Mammary epithelial cell (primary cell): Measurements from ENCODE around the gene MTSS2.

Experiments
- EZH2 ChIP-seq: IDR thresholded peaks from 2 replicates; pipeline ENCODE4 v1.6.1; 2012; ENCODE audit warnings: low read length, inconsistent platforms, borderline replicate concordance
- TF ChIP-seq, protein P1 (sequence below), 2 donors: IDR thresholded peaks in 1 of 2; conservative IDR thresholded peaks in 1 of 2; 2 replicates each; pipeline ENCODE4 v1.5.1; 2011 to 2012; ENCODE audit warnings: inconsistent platforms in 2 of 2, low read length in 2 of 2, mild to moderate bottlenecking in 2 of 2, control low read depth in 1 of 2, low read depth in 1 of 2; ENCODE audit not compliant: insufficient read depth in 1 of 2; ENCODE audit errors: extremely low read depth in 1 of 2

- TF ChIP-seq, protein P1, sequence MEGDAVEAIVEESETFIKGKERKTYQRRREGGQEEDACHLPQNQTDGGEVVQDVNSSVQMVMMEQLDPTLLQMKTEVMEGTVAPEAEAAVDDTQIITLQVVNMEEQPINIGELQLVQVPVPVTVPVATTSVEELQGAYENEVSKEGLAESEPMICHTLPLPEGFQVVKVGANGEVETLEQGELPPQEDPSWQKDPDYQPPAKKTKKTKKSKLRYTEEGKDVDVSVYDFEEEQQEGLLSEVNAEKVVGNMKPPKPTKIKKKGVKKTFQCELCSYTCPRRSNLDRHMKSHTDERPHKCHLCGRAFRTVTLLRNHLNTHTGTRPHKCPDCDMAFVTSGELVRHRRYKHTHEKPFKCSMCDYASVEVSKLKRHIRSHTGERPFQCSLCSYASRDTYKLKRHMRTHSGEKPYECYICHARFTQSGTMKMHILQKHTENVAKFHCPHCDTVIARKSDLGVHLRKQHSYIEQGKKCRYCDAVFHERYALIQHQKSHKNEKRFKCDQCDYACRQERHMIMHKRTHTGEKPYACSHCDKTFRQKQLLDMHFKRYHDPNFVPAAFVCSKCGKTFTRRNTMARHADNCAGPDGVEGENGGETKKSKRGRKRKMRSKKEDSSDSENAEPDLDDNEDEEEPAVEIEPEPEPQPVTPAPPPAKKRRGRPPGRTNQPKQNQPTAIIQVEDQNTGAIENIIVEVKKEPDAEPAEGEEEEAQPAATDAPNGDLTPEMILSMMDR (conservative IDR thresholded peaks at IDR 0.05 in 1 of 2, IDR thresholded peaks at IDR 0.05 in 1 of 2; ENCODE audit: extremely low read depth in 1 of 2, insufficient read depth in 1 of 2, low read depth in 1 of 2, low read length in 2 of 2) = no peak
- TF ChIP-seq EZH2 = no peak
Observed at GRCh38 chr16:70670175-70670574, 15.7 kb downstream of the MTSS2 start.
